RCC 7860 (cell line): ENCODE measurements around the gene GALK1.
"Not testable (repeated sequence)": the region's sequence is repeated elsewhere in the genome, so short reads cannot be mapped to it uniquely, and the experiment has no call there.

ENCODE experiments used
- DNase-seq: peaks from one replicate; pipeline ENCODE4 v3.0.0-alpha.2; 2015; ENCODE audit warnings: low spot score
- FAIRE-seq: peaks from 2 replicates; lab custom pipeline; 2012; peaks lifted over from hg19 to GRCh38; lab: Jason Lieb, UNC

Gene GALK1

DNA sequence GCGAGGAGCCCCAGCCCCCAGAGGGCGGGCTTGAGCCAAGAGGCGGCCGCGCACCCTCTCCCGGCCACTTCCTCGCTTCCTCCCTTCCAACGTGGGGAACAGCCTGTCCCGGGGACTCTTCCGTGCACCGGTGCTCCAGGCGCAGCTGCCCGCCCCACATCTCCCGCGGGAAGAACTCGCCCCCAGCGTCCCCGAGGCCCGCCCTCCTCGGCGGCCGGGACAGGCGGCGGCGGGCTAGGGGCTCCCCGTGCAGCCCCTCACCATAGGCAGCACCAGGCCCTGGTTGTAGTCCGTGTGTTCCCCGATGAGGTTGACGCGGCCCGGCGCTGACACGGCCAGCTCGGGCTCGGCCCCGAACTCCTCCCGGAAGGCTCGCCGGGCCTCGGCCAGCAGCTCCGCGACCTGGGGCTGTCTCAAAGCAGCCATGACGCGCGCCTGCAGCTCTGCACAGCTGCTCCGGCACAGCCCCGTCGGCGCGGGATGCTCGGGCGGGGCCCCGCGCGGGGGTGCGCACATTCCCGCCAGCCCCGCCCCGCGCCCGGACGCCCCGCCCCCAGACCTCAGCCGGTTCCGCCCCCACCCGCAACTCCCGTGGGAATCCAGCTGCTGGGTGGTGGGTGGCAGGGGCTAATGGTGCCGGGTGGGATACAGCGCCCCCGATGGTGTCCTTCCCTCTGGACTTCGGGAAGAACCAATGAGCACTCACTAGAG, at the start of gene GALK1:
TSS of gene GALK1 (minus strand) at position 482 of the 711 bp plus-strand sequence. CDS start at position 426, 56 bp downstream.
- DNase-seq = peak; percentile 25
- FAIRE-seq = no peak

GRCh38 chr17:75814021-75814395, 49.0 kb upstream of the GALK1 start:
- FAIRE-seq (no peak), DNase-seq (no peak)

DNA sequence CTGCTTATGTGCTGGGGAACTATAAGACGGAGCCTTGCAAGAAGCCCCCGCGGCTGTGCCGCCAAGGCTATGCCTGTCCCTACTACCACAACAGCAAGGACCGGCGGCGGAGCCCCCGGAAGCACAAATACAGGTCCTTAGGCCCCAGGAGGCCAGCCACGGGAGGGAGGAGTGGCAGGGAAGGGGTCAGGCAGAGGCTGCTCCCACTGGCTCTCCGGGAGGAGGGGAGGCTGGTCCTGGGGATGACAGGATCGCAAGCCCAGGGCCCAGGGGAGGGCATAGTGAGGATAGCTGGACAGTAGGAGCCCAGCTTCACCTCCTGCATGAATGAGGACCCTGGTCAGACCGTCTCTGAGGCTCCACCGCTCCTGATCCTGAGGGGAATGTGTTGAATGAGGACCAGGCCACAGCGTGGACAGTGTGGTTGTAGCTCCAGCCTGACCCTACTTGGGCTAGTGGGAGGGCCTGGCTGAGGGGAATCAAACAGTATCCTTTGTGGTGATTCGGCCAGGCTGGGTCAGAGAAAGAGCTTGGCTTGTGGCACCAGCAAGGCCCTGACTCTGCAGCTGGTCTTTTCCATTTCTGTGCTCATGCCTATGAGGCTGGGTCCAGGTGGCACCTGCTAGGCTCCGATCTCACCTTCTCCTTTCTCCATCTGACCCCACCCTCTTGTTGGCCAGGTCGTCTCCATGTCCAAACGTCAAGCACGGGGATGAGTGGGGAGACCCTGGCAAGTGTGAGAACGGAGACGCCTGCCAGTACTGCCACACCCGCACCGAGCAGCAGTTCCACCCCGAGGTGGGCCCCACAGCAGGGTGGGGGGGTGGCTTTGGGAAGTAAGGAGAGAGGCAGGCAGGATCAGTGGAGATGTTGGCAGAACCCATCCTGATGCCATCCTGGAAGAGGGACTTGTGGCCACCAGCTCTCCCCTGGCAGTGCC, 48.4 kb upstream of the GALK1 start:
- FAIRE-seq = no peak

DNA sequence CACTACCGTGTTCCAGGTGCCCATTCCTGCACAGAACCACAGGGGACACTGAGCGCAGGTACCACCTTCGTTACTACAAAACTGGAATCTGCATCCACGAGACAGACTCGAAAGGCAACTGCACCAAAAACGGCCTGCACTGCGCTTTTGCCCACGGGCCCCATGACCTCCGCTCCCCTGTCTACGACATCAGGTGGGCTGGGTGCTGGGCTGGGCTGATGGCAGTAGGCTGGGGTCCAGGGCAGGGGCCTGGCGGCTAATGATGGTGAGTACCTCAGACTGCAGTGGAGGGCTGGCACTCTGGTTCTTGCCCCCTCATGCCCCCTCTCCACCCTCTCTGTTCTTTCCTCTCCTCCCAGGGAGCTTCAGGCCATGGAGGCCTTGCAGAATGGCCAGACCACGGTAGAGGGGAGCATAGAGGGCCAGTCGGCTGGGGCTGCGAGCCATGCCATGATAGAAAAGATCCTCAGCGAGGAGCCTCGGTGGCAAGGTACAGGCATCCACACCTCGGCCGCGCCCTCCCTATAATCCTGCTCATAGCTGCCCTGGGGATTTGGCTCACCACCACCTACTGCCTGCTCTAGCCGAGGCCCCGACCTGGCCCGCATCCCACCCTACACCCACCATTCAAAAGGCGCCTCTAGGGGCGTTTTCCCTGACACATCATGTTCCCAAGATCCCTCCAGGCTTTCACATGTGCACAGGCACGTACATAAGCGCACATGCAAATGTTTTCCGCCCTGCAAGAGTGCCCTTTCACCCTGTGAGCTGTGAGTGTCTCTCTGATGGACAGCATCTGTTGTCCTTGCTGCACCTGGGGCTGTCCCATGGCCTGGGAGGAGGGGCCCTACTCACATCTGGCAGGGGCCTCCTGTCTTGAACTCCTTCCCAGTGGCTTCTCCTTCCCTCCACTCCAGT, 47.4 kb upstream of the GALK1 start:
- no peak for FAIRE-seq

More for the DNA sequence above, 48.4 kb upstream of the GALK1 start:
- DNase-seq = no peak

GRCh38 chr17:75811174-75811573, 46.2 kb upstream of the GALK1 start:
- no peak for FAIRE-seq

More for the DNA sequence above, 47.4 kb upstream of the GALK1 start:
- DNase-seq = no peak

GRCh38 chr17:75810756-75811155, 45.8 kb upstream of the GALK1 start:
- DNase-seq, FAIRE-seq: not testable (repeated sequence)

More at GRCh38 chr17:75811174-75811573, 46.2 kb upstream of the GALK1 start:
- no peak for DNase-seq

- FAIRE-seq = no peak
- DNase-seq = no peak
Observed at GRCh38 chr17:75810216-75810615, 45.2 kb upstream of the GALK1 start.

GRCh38 chr17:75809631-75810111, 44.7 kb upstream of the GALK1 start:
- FAIRE-seq (no peak), DNase-seq (no peak)

GRCh38 chr17:75808905-75809621, 44.1 kb upstream of the GALK1 start:
- FAIRE-seq = peak; percentile 71
- DNase-seq = peak; percentile 51

DNA sequence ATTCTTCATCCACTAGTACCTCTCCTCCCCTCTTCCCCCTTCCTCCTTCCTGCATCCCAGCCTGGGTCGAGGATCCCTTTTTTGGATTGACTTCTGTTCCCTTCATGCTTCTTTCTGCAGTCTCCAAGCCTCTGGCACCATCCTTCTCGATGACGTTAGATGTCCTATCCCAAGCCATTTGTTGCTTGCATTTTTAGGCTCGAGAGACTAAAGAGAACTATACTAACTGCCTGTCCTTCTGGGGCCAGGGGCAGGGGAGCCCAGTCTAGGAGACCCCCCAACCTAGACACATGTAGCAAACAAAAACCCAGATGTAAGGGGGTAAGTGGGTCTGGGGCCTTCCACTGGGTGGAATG, 43.5 kb upstream of the GALK1 start:
- DNase-seq (no peak), FAIRE-seq (no peak)

DNA sequence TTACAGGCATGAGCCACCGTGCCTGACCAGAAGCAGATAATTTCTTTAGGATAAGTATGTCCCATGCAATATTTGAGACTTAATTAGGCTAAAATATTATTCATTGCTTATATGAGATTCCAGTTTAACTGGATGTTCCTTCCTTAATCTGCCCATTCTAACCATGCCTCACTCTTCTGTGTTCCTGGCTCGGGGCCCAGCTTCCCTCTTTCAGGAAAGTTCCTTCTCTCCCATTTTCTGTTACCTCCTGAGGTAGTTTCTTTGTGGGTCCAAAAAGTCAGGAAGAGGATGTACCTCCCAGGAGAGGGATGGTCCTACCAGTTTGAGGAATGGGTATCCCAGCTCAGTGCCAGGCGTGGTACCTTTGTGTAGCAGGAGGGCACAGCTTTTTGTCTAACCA, 42.9 kb upstream of the GALK1 start:
- DNase-seq (no peak), FAIRE-seq (no peak)

DNA sequence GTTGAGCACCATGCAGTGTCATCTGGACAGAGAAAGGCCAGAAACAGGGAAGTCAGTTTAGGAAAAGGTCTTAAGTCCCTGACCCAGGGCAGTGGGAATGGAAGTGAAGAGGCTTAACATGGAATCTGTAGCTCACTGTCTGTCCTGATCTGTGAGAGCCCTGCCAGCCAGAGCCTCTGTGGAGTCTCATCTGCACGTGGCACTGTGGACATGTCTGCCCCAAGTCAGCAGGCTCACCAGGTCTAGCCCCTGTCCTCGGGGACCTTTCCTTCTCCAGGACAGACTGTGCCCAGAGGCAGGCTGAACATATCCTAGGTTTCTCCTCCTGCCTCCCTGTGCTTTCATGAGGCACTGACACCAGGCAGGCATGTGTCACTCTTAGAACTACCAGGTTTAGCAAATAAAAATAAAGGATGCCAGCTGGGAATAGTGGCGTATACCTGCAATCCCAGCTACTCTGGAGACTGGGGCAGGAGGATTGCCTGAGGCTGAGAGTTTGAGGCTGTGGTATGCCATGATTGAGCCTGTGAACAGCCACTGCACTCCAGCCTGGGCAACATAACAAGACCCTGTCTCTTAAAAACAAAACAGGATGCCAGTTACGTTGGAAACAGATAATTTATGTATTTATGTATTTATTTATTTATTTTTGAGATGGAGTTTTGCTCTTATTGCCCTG, 42.0 kb upstream of the GALK1 start:
- FAIRE-seq = no peak

GRCh38 chr17:75803883-75804282, 38.9 kb upstream of the GALK1 start:
- no peak for DNase-seq
- no peak for FAIRE-seq

More for the DNA sequence above, 42.0 kb upstream of the GALK1 start:
- no peak for DNase-seq

DNA sequence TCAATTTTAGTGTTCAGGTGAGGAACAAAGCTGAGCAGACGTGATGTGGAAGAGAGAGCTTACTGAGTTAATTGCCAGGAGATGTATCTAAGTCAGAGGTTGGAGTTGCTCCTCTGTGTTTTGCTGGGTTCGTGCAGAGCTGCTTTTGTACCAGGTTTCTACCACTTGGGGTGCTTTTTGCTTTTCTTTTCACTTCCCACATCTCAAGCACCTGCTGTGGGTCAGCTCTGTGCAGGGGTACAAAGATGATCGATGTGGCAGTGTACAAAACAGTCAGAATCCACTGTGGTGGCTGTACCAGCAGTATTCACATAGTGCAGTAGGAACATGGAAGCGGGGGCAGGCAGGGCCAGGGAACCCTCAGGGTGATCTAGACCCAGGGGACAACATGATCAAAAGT, 34.4 kb upstream of the GALK1 start:
- DNase-seq (no peak), FAIRE-seq (no peak)

GRCh38 chr17:75795820-75796607, 31.0 kb upstream of the GALK1 start:
- FAIRE-seq (no peak), DNase-seq (no peak)

DNA sequence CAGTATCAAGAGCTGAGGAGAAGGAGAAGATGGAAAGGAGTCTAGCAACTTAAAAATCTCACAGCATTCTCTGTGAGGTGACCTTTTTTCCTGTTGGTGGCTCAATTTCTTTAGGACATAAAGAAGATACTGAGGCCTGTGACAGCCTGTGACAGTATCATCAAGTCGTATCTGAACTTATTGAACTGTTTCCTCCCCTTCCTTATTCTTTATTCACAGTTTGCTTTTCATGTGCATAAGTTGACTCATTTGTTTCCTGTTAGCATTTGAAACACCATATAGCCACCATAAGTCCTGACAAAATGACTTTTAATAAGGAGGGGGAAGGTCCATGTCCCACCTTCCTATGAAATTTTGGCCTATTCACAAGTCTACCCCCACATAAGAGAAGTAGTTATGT, 28.5 kb upstream of the GALK1 start:
- FAIRE-seq (no peak), DNase-seq (no peak)

GRCh38 chr17:75791254-75791653, 26.3 kb upstream of the GALK1 start:
- no peak for DNase-seq
- no peak for FAIRE-seq

- DNase-seq (peak; percentile 78), FAIRE-seq (no peak)
Observed at GRCh38 chr17:75785016-75785890, 20.3 kb upstream of the GALK1 start.
